Mesendoderm (in vitro differentiated cells): ENCODE measurements around the gene CEMIP.

Experiments
- DNase-seq: peaks from one replicate; pipeline ENCODE4 v3.0.0; 2013
- H2AK5ac ChIP-seq: 2 replicates; pipeline ENCODE4 v1.6.1; 2013; ENCODE audit warnings: low read length, inconsistent platforms
- H2BK120ac ChIP-seq: 2 replicates; pipeline ENCODE4 v1.6.1; 2013; ENCODE audit warnings: low read depth, mild to moderate bottlenecking, low read length, moderate library complexity, mixed read lengths
- H2BK15ac ChIP-seq: replicated peaks from 2 replicates; pipeline ENCODE4 v1.6.1; 2013; ENCODE audit warnings: low read depth, mild to moderate bottlenecking, moderate library complexity
- H2BK5ac ChIP-seq: 2 replicates; pipeline ENCODE4 v1.6.1; 2013; ENCODE audit warnings: low read length, inconsistent platforms
- H3K18ac ChIP-seq: 2 replicates; pipeline ENCODE4 v1.6.1; 2013; ENCODE audit warnings: mild to moderate bottlenecking, low read length, mixed read lengths
- H3K23ac ChIP-seq: one replicate; pipeline ENCODE4 v1.6.1; 2013; ENCODE audit warnings: low read length
- H3K27ac ChIP-seq: 2 replicates; pipeline ENCODE4 v1.5.1; 2013; ENCODE audit warnings: low read depth, mild to moderate bottlenecking, inconsistent platforms, low read length, moderate library complexity
- H3K27me3 ChIP-seq: 2 replicates; pipeline ENCODE4 v1.6.1; 2013; ENCODE audit warnings: low read length, control low read depth, mild to moderate bottlenecking, inconsistent platforms; ENCODE audit not compliant: insufficient read depth, poor library complexity
- H3K36me3 ChIP-seq: 2 replicates; pipeline ENCODE4 v1.6.1; 2013; ENCODE audit warnings: low read length, inconsistent platforms; ENCODE audit not compliant: control insufficient read depth, insufficient read depth
- H3K4ac ChIP-seq: one replicate; pipeline ENCODE4 v1.6.1; 2013; ENCODE audit warnings: low read depth, mild to moderate bottlenecking, low read length, moderate library complexity
- H3K4me1 ChIP-seq: 2 replicates; pipeline ENCODE4 v1.6.1; 2013; ENCODE audit warnings: low read depth, low read length, inconsistent platforms; ENCODE audit not compliant: control insufficient read depth
- H3K4me2 ChIP-seq: 2 replicates; pipeline ENCODE4 v1.6.1; 2013; ENCODE audit warnings: low read length
- H3K4me3 ChIP-seq: 2 replicates; pipeline ENCODE4 v1.5.1; 2013; ENCODE audit warnings: mild to moderate bottlenecking, low read length
- H3K56ac ChIP-seq: one replicate; pipeline ENCODE4 v1.6.1; 2013; ENCODE audit warnings: low read length
- H3K79me1 ChIP-seq: 2 replicates; pipeline ENCODE4 v1.6.1; 2013; ENCODE audit warnings: low read length, inconsistent platforms
- H3K79me2 ChIP-seq: 2 replicates; pipeline ENCODE4 v1.6.1; 2013; ENCODE audit warnings: mild to moderate bottlenecking, low read length; ENCODE audit not compliant: control insufficient read depth, insufficient read depth
- H3K9ac ChIP-seq: 2 replicates; pipeline ENCODE4 v1.6.1; 2013; ENCODE audit warnings: low read length, inconsistent platforms
- H4K5ac ChIP-seq: one replicate; pipeline ENCODE4 v1.6.1; 2013; ENCODE audit warnings: low read length
- H4K8ac ChIP-seq: one replicate; pipeline ENCODE4 v1.6.1; 2013; ENCODE audit warnings: low read depth, mild to moderate bottlenecking, control low read depth, low read length, moderate library complexity
- WGBS: extraction: QIAGEN DNeasy Blood & Tissue Kit; methylation state at CpG from one replicate; pipeline ENCODE4 v1.1.7; 2013; ENCODE audit warnings: low lambda C conversion rate, missing lambda C conversion rate; ENCODE audit not compliant: insufficient coverage; ENCODE audit errors: extremely low coverage; 5-methylcytosine and 5-hydroxymethylcytosine counted together

Gene CEMIP

GRCh38 chr15:80944818-80945217 lies 165.6 kb downstream of the CEMIP start:
- Histone ChIP-seq H3K36me3 (peaks cover 2% of the 10 kb centered on the region), H3K4me3 (no peak overlapping the region), H3K27me3 (no peaks in the 10 kb centered on the region), H3K4me2 (no peak overlapping the region), H3K23ac (no peak overlapping the region), H2BK15ac (no peak overlapping the region), H3K18ac (no peak overlapping the region), H3K79me1 (no peaks in the 10 kb centered on the region), H2BK120ac (no peak overlapping the region), H4K5ac (no peak overlapping the region), H3K56ac (no peak overlapping the region), H3K27ac (no peak overlapping the region), H3K79me2 (no peaks in the 10 kb centered on the region), H3K4ac (no peak overlapping the region), H2BK5ac (no peak overlapping the region), H4K8ac (no peak overlapping the region), H2AK5ac (no peak overlapping the region), H3K9ac (no peak overlapping the region), H3K4me1 (no peaks in the 10 kb centered on the region)
- WGBS = no CpG with 5 or more reads among the region's 3 CpGs
- DNase-seq = no peak

- Histone ChIP-seq H3K4me2 (no peak overlapping the region), H2BK5ac (no peak overlapping the region), H4K5ac (no peak overlapping the region), H4K8ac (no peak overlapping the region), H3K56ac (no peak overlapping the region), H2AK5ac (no peak overlapping the region), H3K23ac (no peak overlapping the region), H3K27ac (no peak overlapping the region), H3K79me2 (no peaks in the 10 kb centered on the region), H3K79me1 (no peaks in the 10 kb centered on the region), H3K4ac (no peak overlapping the region), H3K4me3 (no peak overlapping the region), H3K36me3 (peaks cover 2% of the 10 kb centered on the region), H3K18ac (no peak overlapping the region), H3K27me3 (no peaks in the 10 kb centered on the region), H3K9ac (no peak overlapping the region), H3K4me1 (no peaks in the 10 kb centered on the region), H2BK15ac (no peak overlapping the region), H2BK120ac (no peak overlapping the region)
- WGBS = no CpG with 5 or more reads among the region's 5 CpGs
- DNase-seq = no peak
Observed at GRCh38 chr15:80945605-80946004, 166.4 kb downstream of the CEMIP start.

GRCh38 chr15:80946576-80946975 lies 167.4 kb downstream of the CEMIP start:
- Histone ChIP-seq H3K23ac (no peak overlapping the region), H4K5ac (no peak overlapping the region), H3K56ac (no peak overlapping the region), H3K79me2 (no peaks in the 10 kb centered on the region), H3K27me3 (no peaks in the 10 kb centered on the region), H3K4me1 (no peaks in the 10 kb centered on the region), H2BK5ac (no peak overlapping the region), H3K18ac (no peak overlapping the region), H2BK120ac (no peak overlapping the region), H3K4me3 (no peak overlapping the region), H3K27ac (no peak overlapping the region), H3K4ac (no peak overlapping the region), H3K4me2 (no peak overlapping the region), H2AK5ac (no peak overlapping the region), H3K79me1 (no peaks in the 10 kb centered on the region), H3K36me3 (peaks cover 2% of the 10 kb centered on the region), H4K8ac (no peak overlapping the region), H3K9ac (no peak overlapping the region), H2BK15ac (no peak overlapping the region)
- DNase-seq = no peak
- WGBS = no CpG with 5 or more reads among the region's 8 CpGs

- Histone ChIP-seq H2BK5ac (no peak overlapping the region), H3K4me1 (peaks cover 2% of the 10 kb centered on the region), H3K18ac (no peak overlapping the region), H3K79me1 (no peaks in the 10 kb centered on the region), H3K36me3 (peaks cover 3% of the 10 kb centered on the region), H2BK15ac (no peak overlapping the region), H2AK5ac (no peak overlapping the region), H3K23ac (no peak overlapping the region), H4K8ac (no peak overlapping the region), H3K9ac (no peak overlapping the region), H3K4me2 (no peak overlapping the region), H3K27ac (no peak overlapping the region), H3K4ac (no peak overlapping the region), H2BK120ac (no peak overlapping the region), H3K79me2 (no peaks in the 10 kb centered on the region), H3K4me3 (no peak overlapping the region), H3K27me3 (no peaks in the 10 kb centered on the region), H4K5ac (no peak overlapping the region), H3K56ac (no peak overlapping the region)
- WGBS = no CpG with 5 or more reads among the region's 13 CpGs
- no peak for DNase-seq
Observed at GRCh38 chr15:80948651-80949292, 169.6 kb downstream of the CEMIP start.

- no CpG with 5 or more reads among the region's 4 CpGs for WGBS
- no peaks in the 10 kb centered on the region for H3K27me3 ChIP-seq
- H3K79me1 ChIP-seq = no peaks in the 10 kb centered on the region
Observed at GRCh38 chr15:80949756-80950155, 170.6 kb downstream of the CEMIP start.

More at GRCh38 chr15:80949756-80950155, 170.6 kb downstream of the CEMIP start:
- H3K36me3 ChIP-seq = peaks cover 3% of the 10 kb centered on the region
- no peak overlapping the region for H2BK5ac ChIP-seq
- H3K56ac ChIP-seq = no peak overlapping the region
- no peak overlapping the region for H2BK120ac ChIP-seq
- no peak overlapping the region for H3K4ac ChIP-seq
- H3K4me3 ChIP-seq = no peak overlapping the region
- H3K4me2 ChIP-seq = no peak overlapping the region
- H4K8ac ChIP-seq = no peak overlapping the region
- peaks cover 8% of the 10 kb centered on the region for H3K4me1 ChIP-seq
- H3K18ac ChIP-seq = no peak overlapping the region
- H3K23ac ChIP-seq = no peak overlapping the region
- no peak for DNase-seq
- no peak overlapping the region for H3K27ac ChIP-seq
- no peak overlapping the region for H2AK5ac ChIP-seq
- H4K5ac ChIP-seq = no peak overlapping the region
- no peak overlapping the region for H3K9ac ChIP-seq
- H3K79me2 ChIP-seq = no peaks in the 10 kb centered on the region
- no peak overlapping the region for H2BK15ac ChIP-seq
